ENCODE measurements around the gene CERS3.

Gene CERS3

DNA sequence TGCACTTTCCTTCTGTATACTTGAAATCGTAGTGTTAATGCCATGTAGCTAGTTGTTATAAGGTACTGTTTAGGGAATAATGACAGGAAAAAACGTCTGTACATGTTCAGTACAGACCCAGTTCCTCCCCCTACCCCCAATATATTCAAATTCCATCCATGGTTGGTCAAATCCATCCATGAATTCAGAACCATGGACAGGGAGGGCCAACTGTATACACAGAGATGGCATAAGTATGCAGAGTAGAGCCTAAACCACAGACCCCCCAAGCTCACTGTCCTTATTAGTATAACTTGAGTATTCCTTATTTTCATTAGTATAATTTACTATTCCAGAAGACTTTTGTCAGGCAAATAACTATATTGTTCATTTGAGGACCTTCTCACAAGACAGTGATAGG lies 135.7 kb downstream of the CERS3 start:
- TF ChIP-seq, protein P1, sequence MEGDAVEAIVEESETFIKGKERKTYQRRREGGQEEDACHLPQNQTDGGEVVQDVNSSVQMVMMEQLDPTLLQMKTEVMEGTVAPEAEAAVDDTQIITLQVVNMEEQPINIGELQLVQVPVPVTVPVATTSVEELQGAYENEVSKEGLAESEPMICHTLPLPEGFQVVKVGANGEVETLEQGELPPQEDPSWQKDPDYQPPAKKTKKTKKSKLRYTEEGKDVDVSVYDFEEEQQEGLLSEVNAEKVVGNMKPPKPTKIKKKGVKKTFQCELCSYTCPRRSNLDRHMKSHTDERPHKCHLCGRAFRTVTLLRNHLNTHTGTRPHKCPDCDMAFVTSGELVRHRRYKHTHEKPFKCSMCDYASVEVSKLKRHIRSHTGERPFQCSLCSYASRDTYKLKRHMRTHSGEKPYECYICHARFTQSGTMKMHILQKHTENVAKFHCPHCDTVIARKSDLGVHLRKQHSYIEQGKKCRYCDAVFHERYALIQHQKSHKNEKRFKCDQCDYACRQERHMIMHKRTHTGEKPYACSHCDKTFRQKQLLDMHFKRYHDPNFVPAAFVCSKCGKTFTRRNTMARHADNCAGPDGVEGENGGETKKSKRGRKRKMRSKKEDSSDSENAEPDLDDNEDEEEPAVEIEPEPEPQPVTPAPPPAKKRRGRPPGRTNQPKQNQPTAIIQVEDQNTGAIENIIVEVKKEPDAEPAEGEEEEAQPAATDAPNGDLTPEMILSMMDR (IDR thresholded peaks at IDR 0.05; ENCODE audit: borderline replicate concordance, control extremely low read depth, extremely low read depth, insufficient read depth, missing control alignments), result no peak
- in situ Hi-C loops (cut with MboI; ENCODE audit: low sequenced_read_pairs, unreplicated experiment), result no loop called here
- no peak for DNase-seq (ENCODE audit: low spot score)

DNA sequence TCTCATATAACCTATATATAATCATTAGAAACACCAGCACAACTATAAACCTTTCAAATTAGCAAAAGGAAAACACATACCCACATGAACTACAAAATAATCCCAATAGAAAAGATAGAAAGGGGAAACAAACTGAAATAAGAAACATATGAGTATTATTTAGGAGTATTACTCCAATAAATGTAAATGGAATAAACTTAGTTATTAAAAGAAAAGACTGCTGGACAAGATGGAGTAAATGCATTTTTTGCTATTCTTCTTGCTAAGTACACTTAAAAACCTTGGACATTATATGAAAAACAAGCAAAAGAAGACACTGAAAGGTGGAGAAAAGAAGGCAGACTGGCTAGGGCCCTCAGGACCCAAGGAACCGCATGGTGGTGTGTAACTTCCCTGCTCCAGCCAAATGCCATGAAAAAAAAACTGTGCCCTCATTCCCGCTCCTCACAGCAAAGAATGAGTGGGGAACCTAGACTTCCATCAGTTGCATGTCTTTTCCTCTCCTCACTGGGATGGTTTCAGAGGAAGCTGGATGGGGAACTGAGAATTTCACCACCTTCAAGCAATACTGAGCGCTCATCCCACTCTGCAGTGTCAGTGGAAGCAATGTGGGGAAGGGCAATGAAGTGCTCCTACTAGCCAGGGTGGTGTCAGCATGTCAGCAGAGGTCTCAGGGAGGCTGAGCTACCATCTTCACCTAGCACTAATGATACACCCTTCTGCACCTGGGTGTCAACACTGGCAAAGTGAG lies 143.3 kb downstream of the CERS3 start:
- TF ChIP-seq, protein P1 (IDR thresholded peaks at IDR 0.05; ENCODE audit: borderline replicate concordance, control extremely low read depth, extremely low read depth, insufficient read depth, missing control alignments), result no peak
- no peak for DNase-seq (ENCODE audit: low spot score)
- in situ Hi-C loops (cut with MboI; ENCODE audit: low sequenced_read_pairs, unreplicated experiment), result no loop called here

DNA sequence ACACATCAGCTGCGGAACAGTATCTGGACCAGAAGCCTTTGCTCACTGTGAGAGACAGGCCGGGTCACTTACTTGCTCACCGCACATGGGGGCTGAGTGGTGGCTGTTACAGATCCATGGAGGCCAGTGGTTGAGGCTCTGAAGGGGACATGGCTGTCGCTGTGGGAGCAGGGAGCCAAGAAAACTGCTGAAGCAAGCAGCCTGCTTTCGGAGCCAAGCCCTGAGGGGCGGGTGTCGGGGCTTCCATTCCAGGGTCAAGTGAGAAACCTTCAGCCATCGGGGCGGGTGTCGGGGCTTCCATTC lies 144.7 kb downstream of the CERS3 start:
- no peak for DNase-seq (ENCODE audit: low spot score)
- in situ Hi-C loops (cut with MboI; ENCODE audit: low sequenced_read_pairs, unreplicated experiment), result no loop called here
- TF ChIP-seq, protein P1 (IDR thresholded peaks at IDR 0.05; ENCODE audit: borderline replicate concordance, control extremely low read depth, extremely low read depth, insufficient read depth, missing control alignments), result no peak

DNA sequence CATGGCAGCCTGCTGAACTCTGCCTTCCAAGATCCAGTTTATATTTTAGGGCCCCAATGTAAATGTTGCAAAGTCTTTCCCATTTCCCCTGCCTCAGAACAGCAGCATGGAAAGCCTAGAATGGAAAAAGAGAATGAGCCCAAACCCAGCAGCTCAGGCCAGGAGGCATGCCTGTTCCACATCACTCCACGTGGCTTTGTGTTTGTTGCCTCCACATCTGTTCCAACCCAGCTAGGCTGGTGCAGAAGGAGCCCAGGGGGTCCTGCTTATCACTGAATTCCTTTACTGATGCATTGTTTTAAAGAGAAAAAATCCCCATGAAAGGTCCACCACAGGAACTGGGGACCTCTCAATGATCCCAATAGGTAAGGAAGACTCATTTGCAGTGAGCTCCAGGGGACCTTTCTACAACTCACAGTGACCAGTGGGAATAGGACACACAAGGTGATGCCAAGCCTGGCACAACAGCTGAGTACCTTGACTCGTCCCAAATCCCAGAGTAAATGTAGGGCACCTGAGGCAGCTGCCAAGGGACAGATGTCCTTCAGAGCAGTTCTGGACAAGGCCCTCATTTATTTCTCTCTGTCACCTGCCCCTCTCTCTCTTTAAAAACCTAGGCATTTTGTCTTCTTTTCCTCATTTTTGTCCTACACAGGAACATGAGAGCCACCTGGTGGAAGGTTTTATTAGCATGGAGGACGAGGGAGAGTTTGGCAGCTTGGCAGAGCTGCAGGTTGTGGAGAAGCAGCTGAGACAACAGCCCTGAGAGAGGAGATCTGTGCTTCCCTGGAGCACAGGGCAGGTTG lies 145.2 kb downstream of the CERS3 start:
- in situ Hi-C loops (cut with MboI; ENCODE audit: low sequenced_read_pairs, unreplicated experiment), result no loop called here
- TF ChIP-seq, protein P1 (IDR thresholded peaks at IDR 0.05; ENCODE audit: borderline replicate concordance, control extremely low read depth, extremely low read depth, insufficient read depth, missing control alignments), result no peak
- no peak for DNase-seq (ENCODE audit: low spot score)

DNA sequence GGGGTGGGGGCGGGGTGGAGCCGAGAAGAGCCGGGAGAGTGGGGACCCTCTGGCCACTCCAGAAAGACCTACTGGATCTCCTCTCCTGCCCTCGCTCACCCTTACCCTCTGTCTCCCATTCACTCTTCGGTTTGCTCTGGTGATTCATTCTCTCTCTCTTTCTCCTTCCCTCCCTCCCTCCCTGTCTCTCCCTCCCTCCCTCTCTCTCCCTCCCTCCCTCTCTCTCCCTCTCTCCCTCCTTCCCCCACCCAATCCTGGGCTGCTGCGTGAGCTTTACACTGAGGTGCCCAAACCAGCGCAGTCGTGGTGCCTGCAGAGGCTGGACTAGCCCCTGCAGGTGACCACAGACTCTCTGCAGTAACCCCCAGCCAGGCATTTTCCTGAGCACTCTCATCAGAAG lies 154.8 kb downstream of the CERS3 start:
- in situ Hi-C loops (cut with MboI; ENCODE audit: low sequenced_read_pairs, unreplicated experiment), result no loop called here
- DNase-seq (ENCODE audit: low spot score), result no peak

DNA sequence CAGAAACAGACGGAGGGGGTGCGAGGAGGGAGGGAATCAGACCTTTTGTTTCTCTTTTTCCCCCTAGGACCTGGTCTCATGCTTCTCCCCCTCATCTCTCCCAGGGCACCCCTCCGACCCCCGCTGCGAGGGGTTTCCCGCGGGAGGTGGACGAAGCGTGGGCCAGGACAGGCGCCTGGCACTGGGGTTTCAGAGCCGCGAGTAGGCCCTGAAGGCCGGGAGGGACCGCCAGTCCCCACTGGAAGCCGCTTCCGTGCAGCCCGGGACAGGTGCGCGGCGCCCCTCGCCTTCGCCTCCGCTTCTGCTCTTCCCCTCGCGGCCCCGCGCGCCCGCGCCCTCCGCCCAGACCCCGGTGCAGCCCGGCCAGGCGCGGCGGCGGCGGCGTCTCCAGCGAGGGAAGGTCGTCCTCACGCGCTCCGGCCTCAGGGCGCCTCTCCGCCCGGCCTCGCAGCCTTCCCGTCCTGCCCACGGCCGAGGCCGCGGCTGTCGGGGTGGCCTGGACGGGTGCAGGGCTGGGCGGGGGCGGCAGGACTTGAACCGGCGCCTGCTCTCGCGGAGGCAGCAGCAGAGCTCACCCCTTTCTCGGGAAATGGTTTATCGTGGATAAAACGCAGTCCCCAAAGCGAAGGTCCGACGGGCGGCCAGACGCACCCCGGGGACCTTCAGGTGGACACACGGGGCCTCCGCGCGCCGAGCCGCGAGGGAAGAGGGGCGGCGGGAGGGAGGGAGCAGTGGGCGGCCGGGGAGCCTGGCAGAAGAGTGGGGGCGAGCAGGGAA lies 155.4 kb downstream of the CERS3 start:
- no peak for DNase-seq (ENCODE audit: low spot score)
- TF ChIP-seq, protein P1 (IDR thresholded peaks at IDR 0.05; ENCODE audit: borderline replicate concordance, control extremely low read depth, extremely low read depth, insufficient read depth, missing control alignments), result no peak
- in situ Hi-C loops (cut with MboI; ENCODE audit: low sequenced_read_pairs, unreplicated experiment), result no loop called here

More for the DNA sequence above, 154.8 kb downstream of the CERS3 start:
- TF ChIP-seq, protein P1 (IDR thresholded peaks at IDR 0.05; ENCODE audit: borderline replicate concordance, control extremely low read depth, extremely low read depth, insufficient read depth, missing control alignments), result no peak

Measured in GM13976 (cell line).